K562 (cell line): ENCODE results near the gene MCC. TPM values are rescaled to one million over a fixed set of nuclear protein-coding genes. Genes with fewer than 3 reads are reported as not detected.

ENCODE experiments used
- ATAC-seq: fragments of 200-7000 bp; cut with Tn5 transposase; 3 replicates; pipeline ENCODE4 v1.9.1; 2020; ENCODE audit warnings: moderate library complexity
- BruUV-seq: library from RNA; stranded (reverse); fragments of 400-500 nt; replicated peaks from 2 replicates; lab custom pipeline; 2021; lab: Mats Ljungman, UMichigan
- CTCF ChIA-PET: fragments of 300-600 bp; formaldehyde crosslinking; extraction: SDS; loops from one replicate; lab custom pipeline; 2021; ENCODE audit warnings: low intra/inter-chr PET ratio; lab: Yijun Ruan, JAX
- POLR2A ChIA-PET: fragments of 300-600, 350-650 bp; sonication (Branson Sonifier 250); formaldehyde crosslinking; extraction: SDS; loops from one replicate; lab custom pipeline; 2021; ENCODE audit warnings: antibody characterized with exemption, inconsistent platforms; lab: Yijun Ruan, JAX
- DNase-seq, 4 experiments: peaks; one replicate each; pipeline versions ENCODE4 v3.0.0 to v3.0.0-alpha.2; 2011 to 2018; ENCODE audit warnings: low spot score in 3 of 4, mixed read lengths in 3 of 4; ENCODE audit errors: extremely low read depth in 1 of 4
- FAIRE-seq: peaks from 2 replicates; lab custom pipeline; 2011; peaks lifted over from hg19 to GRCh38; lab: Jason Lieb, UNC
- H2AFZ ChIP-seq: 2 replicates; pipeline ENCODE4 v1.6.0; 2011; ENCODE audit warnings: low read depth, low read length, control low read depth, inconsistent platforms
- H3K27ac ChIP-seq: fragments of 200-600 bp; 3 replicates; pipeline ENCODE4 v1.8.0; 2011; ENCODE audit warnings: low read depth, mild to moderate bottlenecking, control low read depth, inconsistent platforms, low read length, moderate library complexity, mixed read lengths; ENCODE audit errors: extremely low read depth
- H3K27me3 ChIP-seq, 2 experiments: fragments of 300-600 bp in 1 of 2; 2 replicates in 1 of 2; 3 replicates in 1 of 2; pipeline versions ENCODE4 v1.6.0 to v1.8.0; 2011; ENCODE audit warnings: inconsistent platforms in 2 of 2, low read length in 2 of 2, mild to moderate bottlenecking in 1 of 2, mixed read lengths in 1 of 2, moderate library complexity in 1 of 2; ENCODE audit not compliant: control insufficient read depth in 2 of 2, insufficient read depth in 2 of 2
- H3K36me3 ChIP-seq: fragments of 300-600 bp; 3 replicates; pipeline ENCODE4 v1.8.0; 2011; ENCODE audit warnings: mild to moderate bottlenecking, low read length, inconsistent platforms; ENCODE audit not compliant: control insufficient read depth, insufficient read depth
- H3K4me1 ChIP-seq, 2 experiments: fragments of 200-600 bp in 1 of 2; replicated peaks in 1 of 2; 2 replicates in 1 of 2; 3 replicates in 1 of 2; pipeline versions ENCODE4 v1.5.1 to v1.8.0; 2011; ENCODE audit warnings: inconsistent platforms in 2 of 2, low read length in 2 of 2, mild to moderate bottlenecking in 1 of 2, mixed read lengths in 1 of 2, moderate library complexity in 1 of 2; ENCODE audit not compliant: control insufficient read depth in 2 of 2, insufficient read depth in 2 of 2
- H3K4me2 ChIP-seq: 2 replicates; pipeline ENCODE4 v1.6.1; 2011; ENCODE audit warnings: low read length, control low read depth, inconsistent platforms, mixed read lengths; ENCODE audit not compliant: insufficient read depth
- H3K4me3 ChIP-seq: fragments of 200-600 bp; sonication (generic), shearing (Covaris generic); 2 replicates; pipeline ENCODE4 v1.5.1; 2016; ENCODE audit warnings: control low read depth, inconsistent platforms
- H3K79me2 ChIP-seq: fragments of 200-600 bp; 3 replicates; pipeline ENCODE4 v1.8.0; 2011; ENCODE audit warnings: low read length, inconsistent platforms; ENCODE audit not compliant: control insufficient read depth, insufficient read depth
- H3K9ac ChIP-seq, 2 experiments: 2 replicates each; pipeline versions ENCODE4 v1.6.0 to v1.6.1; 2011; ENCODE audit warnings: low read depth in 2 of 2, low read length in 2 of 2, control low read depth in 1 of 2, inconsistent platforms in 1 of 2, mild to moderate bottlenecking in 1 of 2, mixed read lengths in 1 of 2; ENCODE audit not compliant: insufficient read depth in 1 of 2
- H3K9me1 ChIP-seq: one replicate; pipeline ENCODE4 v1.6.0; 2011; ENCODE audit warnings: inconsistent platforms, mild to moderate bottlenecking, low read length, moderate library complexity; ENCODE audit not compliant: control insufficient read depth, insufficient read depth
- H3K9me3 ChIP-seq: replicated peaks from 2 replicates; pipeline ENCODE4 v1.5.1; 2011; ENCODE audit warnings: low read depth, low read length, inconsistent platforms; ENCODE audit not compliant: control insufficient read depth, insufficient read depth
- H4K20me1 ChIP-seq: replicated peaks from 2 replicates; pipeline ENCODE4 v1.6.1; 2011; ENCODE audit warnings: low read length, inconsistent platforms, mixed read lengths; ENCODE audit not compliant: control insufficient read depth, insufficient read depth
- CAMTA2 ChIP-seq: fragments of 250-450 bp; sonication (Bioruptor Pico); conservative IDR thresholded peaks from 2 replicates; pipeline ENCODE4 v1.5.1; 2022
- CBFB ChIP-seq: sonication (generic); formaldehyde crosslinking; IDR thresholded peaks from 2 replicates; pipeline ENCODE4 v1.4.0; 2020; ENCODE audit warnings: mild to moderate bottlenecking, missing genetic modification reagents
- DDX20 ChIP-seq: fragments of 450-650 bp; IDR thresholded peaks from 2 replicates; pipeline ENCODE4 v1.6.1; 2016; ENCODE audit warnings: missing genetic modification characterization, low read depth, mild to moderate bottlenecking, missing compliant biosample characterization, moderate library complexity
- ELF1 ChIP-seq: fragments of 200-800 bp; sonication (Bioruptor generic); IDR thresholded peaks from 2 replicates; pipeline ENCODE4 v1.6.1; 2016; ENCODE audit warnings: missing genetic modification characterization, missing compliant biosample characterization
- ETV1 ChIP-seq: fragments of 450-650 bp; conservative IDR thresholded peaks from 2 replicates; pipeline ENCODE4 v1.6.1; 2016; ENCODE audit warnings: missing genetic modification characterization, control low read depth, low read depth, missing compliant biosample characterization
- HMGN3 ChIP-seq: IDR thresholded peaks from 2 replicates; pipeline ENCODE4 v1.6.1; 2011; ENCODE audit warnings: borderline replicate concordance, low read depth, mild to moderate bottlenecking, mixed read lengths, low read length; ENCODE audit not compliant: insufficient read length; ENCODE audit errors: extremely low read depth
- HNRNPL ChIP-seq: fragments of 200-400 bp; formaldehyde crosslinking; IDR thresholded peaks from 2 replicates; pipeline ENCODE4 v1.6.1; 2017; ENCODE audit warnings: low read depth, mild to moderate bottlenecking, low read length
- LCOR ChIP-seq: sonication (generic); formaldehyde crosslinking; IDR thresholded peaks from 2 replicates; pipeline ENCODE4 v1.8.0; 2022; ENCODE audit warnings: mild to moderate bottlenecking, missing genetic modification reagents
- NFE2 ChIP-seq: IDR thresholded peaks from 2 replicates; pipeline ENCODE4 v1.6.1; 2014; ENCODE audit warnings: antibody characterized with exemption, low read depth
- RFX1 ChIP-seq: fragments of 450-650 bp; IDR thresholded peaks from 2 replicates; pipeline ENCODE4 v1.6.1; 2016; ENCODE audit warnings: mild to moderate bottlenecking, moderate library complexity
- TAF7 ChIP-seq: fragments of 450-650 bp; IDR thresholded peaks from 2 replicates; pipeline ENCODE4 v1.6.1; 2016; ENCODE audit warnings: missing genetic modification characterization, missing compliant biosample characterization
- TARDBP ChIP-seq: fragments of 450-650 bp; IDR thresholded peaks from 2 replicates; pipeline ENCODE4 v1.6.1; 2016
- TBL1XR1 ChIP-seq, 2 experiments: IDR thresholded peaks; 2 replicates each; pipeline ENCODE4 v1.6.1; 2012; ENCODE audit warnings: improper control_type of control experiment in 2 of 2, low read length in 2 of 2, mild to moderate bottlenecking in 1 of 2
- TCF3 ChIP-seq: sonication (generic); formaldehyde crosslinking; IDR thresholded peaks from 2 replicates; pipeline ENCODE4 v1.4.0; 2020; ENCODE audit warnings: mild to moderate bottlenecking, missing genetic modification reagents
- TRIM24 ChIP-seq, 2 experiments: fragments of 450-650 bp; IDR thresholded peaks; 2 replicates each; pipeline ENCODE4 v1.6.1; 2016
- ZNF586 ChIP-seq: fragments of 450-650 bp; formaldehyde crosslinking; conservative IDR thresholded peaks from 2 replicates; pipeline ENCODE4 v1.4.0; 2020; ENCODE audit warnings: mild to moderate bottlenecking, moderate library complexity
- ZNF77 ChIP-seq: fragments of 250-450 bp; sonication (Bioruptor Pico); IDR thresholded peaks from 2 replicates; pipeline ENCODE4 v1.5.0; 2020
- ZZZ3 ChIP-seq: fragments of 450-650 bp; IDR thresholded peaks from 2 replicates; pipeline ENCODE4 v1.6.1; 2016; ENCODE audit warnings: antibody characterized with exemption, mild to moderate bottlenecking, moderate library complexity
- WGBS: fragments of 100-300 bp; shearing (Covaris generic); methylation state at CpG from one replicate; pipeline ENCODE4 v1.1.6; 2016; ENCODE audit warnings: low coverage, mixed read lengths; ENCODE audit not compliant: insufficient coverage; ENCODE audit errors: missing lambda C conversion rate; 5-methylcytosine and 5-hydroxymethylcytosine counted together
- in situ Hi-C: fragments of 300-500 bp; cut with MboI; formaldehyde crosslinking; loops from 4 replicates; pipeline ENCODE4 v1.15.0; 2018; ENCODE audit warnings: inconsistent platforms, mixed read lengths
- intact Hi-C: fragments of 100-400 bp; cut with micrococcal nuclease; formaldehyde crosslinking; loops from 2 replicates; pipeline ENCODE4 v1.14.2; 2022
- polyA plus RNA-seq, 8 experiments: library from polyadenylated mRNA; depleted of rRNA in 4 of 8; stranded (reverse) in 5 of 8; unstranded in 3 of 8; fragments of >200 nt; fragmentation: Nextera tagmentation in 2 of 8; fragmentation: Illumina TruSeq in 1 of 8; extraction: Ambion mirVana in 2 of 8; extraction: Trizol in 1 of 8; gene quantifications; 2 replicates each; pipeline versions ENCODE4 v1.2.1 to v1.2.3, GENCODE V29; 2011 to 2014; ENCODE audit warnings: inconsistent platforms in 1 of 8, missing spikeins in 1 of 8
- total RNA-seq, 7 experiments: library from RNA; depleted of rRNA in 6 of 7; stranded (reverse); fragments of >200 nt in 6 of 7; fragmentation: Illumina TruSeq in 2 of 7; extraction: Trizol in 2 of 7; gene quantifications; 2 replicates each; pipeline versions ENCODE4 v1.2.1 to v1.2.3, GENCODE V29; 2011 to 2021; ENCODE audit warnings: low replicate concordance in 1 of 7

The MCC gene
- total and polyA plus RNA-seq, 9 of the 15 experiments (the other 6 are each of a cell fraction or from before 2014, with no cell fraction given), result 0.04 to 0.24 (median 0.06) TPM; not detected in 1

DNA sequence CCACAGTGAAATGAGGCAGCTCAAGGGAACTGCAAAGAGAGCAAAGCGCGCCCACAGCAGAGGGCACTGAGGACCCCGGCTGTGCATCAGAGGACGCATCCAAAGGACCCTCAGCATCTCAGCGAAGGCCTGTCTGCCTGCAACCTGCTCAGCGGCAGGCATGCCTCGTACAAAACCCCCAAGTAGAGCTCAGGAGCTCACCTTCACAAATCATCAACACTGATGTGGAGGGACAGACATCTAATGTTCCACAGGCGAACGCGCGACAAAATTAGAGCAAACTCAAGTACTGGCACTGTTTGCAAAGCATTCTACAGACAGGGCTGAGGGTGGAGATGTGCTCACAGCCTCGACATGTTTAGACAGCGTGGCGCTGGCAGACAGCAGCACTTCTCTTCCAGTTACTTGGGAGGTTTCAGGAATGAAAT lies 430.7 kb downstream of the MCC start:
- TF ChIP-seq ZNF586 (CRISPR knock-in tag), result no peak
- TF ChIP-seq NFE2, result no peak
- no peak for TF ChIP-seq DDX20 (tag)
- no peak for TF ChIP-seq ELF1
- TF ChIP-seq ZNF77 (CRISPR knock-in tag), result no peak
- no peak for TF ChIP-seq HMGN3
- no peak for TF ChIP-seq CAMTA2 (CRISPR knock-in tag)
- no peak for TF ChIP-seq TAF7 (tag)
- TF ChIP-seq ETV1, result no peak
- no peak for TF ChIP-seq LCOR (CRISPR knock-in tag)
- TF ChIP-seq HNRNPL, result no peak
- no peak for TF ChIP-seq TCF3
- no peak for TF ChIP-seq TARDBP
- TF ChIP-seq CBFB, result no peak
- no peak for TF ChIP-seq TRIM24 (IDR thresholded peaks at IDR 0.05)
- no peak for TF ChIP-seq TBL1XR1 (IDR thresholded peaks at IDR 0.05; ENCODE audit: low read length in 2 of 2)
- TF ChIP-seq RFX1, result no peak
- TF ChIP-seq ZZZ3, result no peak
- ChIA-PET POLR2A (interaction anchor here (0.7 kb wide), 1 partner anchor 205 kb away, joined by 3 read pairs; no protein-coding TSS in a partner anchor), CTCF (no interaction called here)
- ATAC-seq (no peak), DNase-seq (no peak), FAIRE-seq (no peak)
- BruUV-seq, result no TSS peak
- no peak overlapping the region for H2AFZ ChIP-seq
- in situ Hi-C loops (no loop called here), intact Hi-C loops (no loop called here)
- H3K9me1 ChIP-seq, result no peaks in the 10 kb centered on the region
- no peak overlapping the region for H3K27ac ChIP-seq
- no peaks in the 10 kb centered on the region for H3K36me3 ChIP-seq
- 43% methylated on average over 14 of the region's 14 CpGs for WGBS
- peaks cover 5 to 17% of the 10 kb centered on the region in 2 experiments; a peak in 4 of 5 replicates for H3K27me3 ChIP-seq
- no peaks in the 10 kb centered on the region for H3K79me2 ChIP-seq
- no peak overlapping the region for H3K4me2 ChIP-seq
- no peak overlapping the region; a peak in 1 of 4 replicates for H3K9ac ChIP-seq
- no peaks in the 10 kb centered on the region for H3K9me3 ChIP-seq
- H3K4me1 ChIP-seq, result peaks cover 4 to 8% of the 10 kb centered on the region in 2 experiments; a peak in 3 of 5 replicates
- no peak overlapping the region for H3K4me3 ChIP-seq
- no peaks in the 10 kb centered on the region for H4K20me1 ChIP-seq
